ENCODE measurements around the gene SLC2A3. TPM values are rescaled to one million over a fixed set of nuclear protein-coding genes. Genes with fewer than 3 reads are reported as not detected.
"Not testable (repeated sequence)": the region's sequence is repeated elsewhere in the genome, so short reads cannot be mapped to it uniquely, and the experiment has no call there.

The SLC2A3 gene
- total RNA-seq, 1 experiment from 2014 or later, result 717 TPM

DNA sequence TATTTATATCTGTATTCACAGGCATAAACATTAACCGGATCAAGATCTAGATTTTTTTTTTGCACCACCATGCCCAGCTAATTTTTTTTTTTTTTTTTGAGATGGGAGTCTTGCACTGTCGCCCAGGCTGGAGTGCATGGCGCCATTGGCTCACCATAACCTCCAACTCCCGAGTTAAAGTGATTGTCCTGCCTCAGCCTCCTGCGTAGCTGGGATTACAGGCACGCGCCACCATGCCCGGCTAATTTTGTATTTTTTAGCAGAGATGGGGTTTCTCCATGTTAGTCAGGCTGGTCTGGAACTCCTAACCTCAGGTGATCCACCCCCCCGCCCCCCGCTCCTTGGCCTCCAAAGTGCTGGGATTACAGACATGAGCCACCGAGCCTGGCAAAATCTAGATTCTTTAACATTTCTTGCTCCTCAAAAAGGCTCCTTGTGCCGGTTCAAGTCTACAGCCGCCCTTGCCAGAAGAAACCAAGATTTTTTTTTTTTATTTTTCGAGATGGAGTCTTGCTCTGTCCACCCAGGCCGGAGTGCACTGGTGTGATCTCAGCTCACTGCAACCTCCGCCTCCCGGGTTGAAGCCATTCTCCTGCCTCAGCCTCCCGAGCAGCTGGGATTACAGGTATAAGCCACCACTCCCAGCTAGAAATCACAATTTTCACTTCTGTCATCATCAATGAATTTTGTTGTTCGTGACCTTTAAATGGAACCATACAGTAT is 36.9 kb upstream of the SLC2A3 start:
- ATAC-seq (no peak), DNase-seq (ENCODE audit: low spot score) (no peak)
- ChIA-PET CTCF (no interaction called here), POLR2A (interaction anchor here (0.6 kb wide), 1 partner anchor 18 kb away, joined by 3 read pairs; no protein-coding TSS in a partner anchor)
- H3K27me3 Mint-ChIP-seq (ENCODE audit: low read depth), result no peaks in the 10 kb centered on the region
- peaks cover 74% of the 10 kb centered on the region for H3K4me1 Mint-ChIP-seq
- peak; percentile 92 for TF ChIP-seq ZNF121 (CRISPR knock-in tag; IDR thresholded peaks at IDR 0.05)
- no peak for TF ChIP-seq TEAD1 (CRISPR knock-in tag; IDR thresholded peaks at IDR 0.05)
- no peaks in the 10 kb centered on the region; the same call in 1 of the 2 replicates for H3K36me3 Mint-ChIP-seq
- H3K27ac Mint-ChIP-seq, result peak overlapping the region; percentile 97
- H3K4me3 Mint-ChIP-seq, result peak overlapping the region; percentile 22
- no peaks in the 10 kb centered on the region for H3K9me3 Mint-ChIP-seq

DNA sequence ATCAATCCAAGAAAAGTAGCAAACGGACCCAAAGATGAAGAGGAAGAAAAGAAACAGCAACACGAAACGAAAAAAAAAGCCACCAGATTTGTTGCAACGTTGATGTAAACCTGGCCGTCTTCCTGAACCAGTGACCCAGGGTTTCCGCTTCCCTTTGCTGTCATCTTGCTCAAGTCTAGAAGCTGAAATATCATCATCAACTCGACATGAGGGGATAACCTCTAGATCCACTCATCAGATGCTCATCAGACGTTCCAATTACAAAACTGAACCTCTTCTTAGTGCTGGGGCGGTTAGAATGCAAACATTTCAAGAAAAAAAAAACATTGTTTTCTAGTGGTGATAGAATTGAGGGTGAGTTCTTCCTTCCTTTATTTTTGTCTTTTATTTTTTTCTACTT is 36.3 kb upstream of the SLC2A3 start:
- CTCF ChIA-PET; H3K27me3 Mint-ChIP-seq (ENCODE audit: low read depth); DNase-seq (ENCODE audit: low spot score); H3K9me3 Mint-ChIP-seq; H3K36me3 Mint-ChIP-seq; ATAC-seq: not testable (repeated sequence)
- peaks cover 76% of the 10 kb centered on the region for H3K4me1 Mint-ChIP-seq
- H3K4me3 Mint-ChIP-seq, result peak overlapping the region; percentile 22
- peak overlapping the region; percentile 97 for H3K27ac Mint-ChIP-seq
- POLR2A ChIA-PET, result interaction anchor here (4.2 kb wide), 1 partner anchor 37 kb away, joined by 31 read pairs; the partner anchor contains the start of gene SLC2A3

DNA sequence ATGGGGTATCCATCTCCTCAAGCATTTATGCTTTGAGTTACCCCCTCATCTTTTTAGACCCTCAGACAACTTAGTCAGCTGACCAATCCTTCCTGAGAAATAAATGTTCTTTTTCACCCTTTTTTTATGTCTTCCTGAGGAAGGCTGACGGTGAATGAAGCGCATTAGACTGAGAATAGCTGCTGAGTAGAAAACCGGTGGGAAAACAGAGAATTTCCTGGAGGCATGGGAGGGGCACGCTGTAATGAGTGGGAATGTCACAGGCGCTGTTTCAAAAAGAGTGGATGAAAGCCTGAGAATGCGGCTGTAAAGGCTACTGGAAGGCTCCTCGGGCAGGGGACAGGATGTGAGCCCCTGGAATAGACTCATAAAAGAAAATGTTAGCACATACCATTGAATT is 35.8 kb upstream of the SLC2A3 start:
- Mint-ChIP-seq H3K4me3 (peak overlapping the region; percentile 71), H3K27ac (peak overlapping the region; percentile 100), H3K4me1 (peaks cover 74% of the 10 kb centered on the region)
- ChIA-PET CTCF (interaction anchor here (1.7 kb wide), 1 partner anchor 11 kb away, joined by 12 read pairs; no protein-coding TSS in a partner anchor), POLR2A (interaction anchor here (4.2 kb wide), 1 partner anchor 37 kb away, joined by 31 read pairs; the partner anchor contains the start of gene SLC2A3)
- not testable (repeated sequence) for H3K36me3 Mint-ChIP-seq; H3K9me3 Mint-ChIP-seq; H3K27me3 Mint-ChIP-seq (ENCODE audit: low read depth); ATAC-seq; DNase-seq (ENCODE audit: low spot score)

DNA sequence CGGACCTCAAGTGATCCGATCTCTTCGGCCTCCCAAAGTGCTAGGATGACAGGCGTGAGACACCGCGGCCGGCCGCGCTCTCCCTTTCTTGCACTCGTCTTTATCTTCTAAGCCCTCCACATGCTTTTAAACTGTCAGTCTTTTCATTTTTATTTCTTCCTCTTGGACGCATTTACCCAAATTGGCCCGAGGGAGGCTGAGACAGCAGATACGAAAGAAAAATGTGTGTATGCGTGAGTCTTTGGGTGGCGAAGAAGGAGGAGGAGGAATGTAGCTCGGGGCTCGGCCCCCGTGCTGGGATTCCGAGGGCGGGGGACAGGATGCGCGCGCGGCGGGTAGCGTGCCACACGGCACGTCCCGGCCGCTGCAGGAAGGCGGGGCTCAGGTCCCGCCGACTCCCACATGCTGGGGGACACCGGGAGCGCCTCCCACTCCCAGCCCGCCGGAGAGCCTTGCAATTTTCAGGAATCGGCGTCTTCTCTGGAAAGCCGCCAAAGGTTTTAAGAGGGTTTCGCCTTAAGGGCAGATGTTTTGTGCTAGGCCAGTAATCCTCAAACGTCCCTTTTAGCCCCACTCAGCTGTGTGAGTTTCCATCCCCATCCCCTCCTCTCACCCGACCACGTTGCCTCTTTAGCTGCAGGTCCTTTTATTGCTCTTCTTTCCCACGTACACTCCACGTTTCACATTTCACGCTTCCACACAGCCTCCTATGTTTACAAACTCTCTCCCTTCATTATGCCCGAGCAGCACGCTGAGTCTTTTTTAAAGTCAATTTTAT is 34.7 kb upstream of the SLC2A3 start:
- peak; percentile 96 for DNase-seq (ENCODE audit: low spot score)
- Mint-ChIP-seq H3K27ac (peak overlapping the region; percentile 100), H3K4me3 (peak overlapping the region; percentile 71), H3K27me3 (ENCODE audit: low read depth) (no peaks in the 10 kb centered on the region), H3K4me1 (peaks cover 65% of the 10 kb centered on the region), H3K9me3 (no peaks in the 10 kb centered on the region), H3K36me3 (peaks cover 15% of the 10 kb centered on the region)
- peak; percentile 96 for ATAC-seq
- CTCF ChIA-PET, result interaction anchor here (1.0 to 2.2 kb wide), 5 partner anchors 10 to 37 kb away, joined by 3 to 12 read pairs (median 8); no protein-coding TSS in a partner anchor
- POLR2A ChIA-PET, result interaction anchor here (1.4 to 4.2 kb wide), 3 partner anchors 9 to 36 kb away, joined by 4 to 31 read pairs (median 16); partner anchors contain the start of gene SLC2A3
- TF ChIP-seq, protein P1, sequence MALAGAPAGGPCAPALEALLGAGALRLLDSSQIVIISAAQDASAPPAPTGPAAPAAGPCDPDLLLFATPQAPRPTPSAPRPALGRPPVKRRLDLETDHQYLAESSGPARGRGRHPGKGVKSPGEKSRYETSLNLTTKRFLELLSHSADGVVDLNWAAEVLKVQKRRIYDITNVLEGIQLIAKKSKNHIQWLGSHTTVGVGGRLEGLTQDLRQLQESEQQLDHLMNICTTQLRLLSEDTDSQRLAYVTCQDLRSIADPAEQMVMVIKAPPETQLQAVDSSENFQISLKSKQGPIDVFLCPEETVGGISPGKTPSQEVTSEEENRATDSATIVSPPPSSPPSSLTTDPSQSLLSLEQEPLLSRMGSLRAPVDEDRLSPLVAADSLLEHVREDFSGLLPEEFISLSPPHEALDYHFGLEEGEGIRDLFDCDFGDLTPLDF (CRISPR knock-in tag; IDR thresholded peaks at IDR 0.05), result 0 out of 2 replicates have a peak, but pooled peaks have one; percentile 55
- TF ChIP-seq SMAD4 (CRISPR knock-in tag; IDR thresholded peaks at IDR 0.05), result no peak
- no peak for TF ChIP-seq NR1H2 (CRISPR knock-in tag; IDR thresholded peaks at IDR 0.05)
- TF ChIP-seq ZBTB21 (CRISPR knock-in tag; IDR thresholded peaks at IDR 0.05; ENCODE audit: borderline replicate concordance), result no peak
- TF ChIP-seq, protein P2, sequence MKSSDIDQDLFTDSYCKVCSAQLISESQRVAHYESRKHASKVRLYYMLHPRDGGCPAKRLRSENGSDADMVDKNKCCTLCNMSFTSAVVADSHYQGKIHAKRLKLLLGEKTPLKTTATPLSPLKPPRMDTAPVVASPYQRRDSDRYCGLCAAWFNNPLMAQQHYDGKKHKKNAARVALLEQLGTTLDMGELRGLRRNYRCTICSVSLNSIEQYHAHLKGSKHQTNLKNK (CRISPR knock-in tag; IDR thresholded peaks at IDR 0.05), result no peak
- TF ChIP-seq FOXP1 (CRISPR knock-in tag; IDR thresholded peaks at IDR 0.05; ENCODE audit: borderline replicate concordance), result peak; percentile 16; the same call in 1 of the 2 replicates
- TF ChIP-seq ZNF263 (CRISPR knock-in tag; IDR thresholded peaks at IDR 0.05; ENCODE audit: low read depth), result no peak
- TF ChIP-seq, protein P3, sequence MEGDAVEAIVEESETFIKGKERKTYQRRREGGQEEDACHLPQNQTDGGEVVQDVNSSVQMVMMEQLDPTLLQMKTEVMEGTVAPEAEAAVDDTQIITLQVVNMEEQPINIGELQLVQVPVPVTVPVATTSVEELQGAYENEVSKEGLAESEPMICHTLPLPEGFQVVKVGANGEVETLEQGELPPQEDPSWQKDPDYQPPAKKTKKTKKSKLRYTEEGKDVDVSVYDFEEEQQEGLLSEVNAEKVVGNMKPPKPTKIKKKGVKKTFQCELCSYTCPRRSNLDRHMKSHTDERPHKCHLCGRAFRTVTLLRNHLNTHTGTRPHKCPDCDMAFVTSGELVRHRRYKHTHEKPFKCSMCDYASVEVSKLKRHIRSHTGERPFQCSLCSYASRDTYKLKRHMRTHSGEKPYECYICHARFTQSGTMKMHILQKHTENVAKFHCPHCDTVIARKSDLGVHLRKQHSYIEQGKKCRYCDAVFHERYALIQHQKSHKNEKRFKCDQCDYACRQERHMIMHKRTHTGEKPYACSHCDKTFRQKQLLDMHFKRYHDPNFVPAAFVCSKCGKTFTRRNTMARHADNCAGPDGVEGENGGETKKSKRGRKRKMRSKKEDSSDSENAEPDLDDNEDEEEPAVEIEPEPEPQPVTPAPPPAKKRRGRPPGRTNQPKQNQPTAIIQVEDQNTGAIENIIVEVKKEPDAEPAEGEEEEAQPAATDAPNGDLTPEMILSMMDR (IDR thresholded peaks at IDR 0.05), result no peak
- TF ChIP-seq ZNF423 (CRISPR knock-in tag; IDR thresholded peaks at IDR 0.05), result peak; percentile 76
- TF ChIP-seq, protein P4, sequence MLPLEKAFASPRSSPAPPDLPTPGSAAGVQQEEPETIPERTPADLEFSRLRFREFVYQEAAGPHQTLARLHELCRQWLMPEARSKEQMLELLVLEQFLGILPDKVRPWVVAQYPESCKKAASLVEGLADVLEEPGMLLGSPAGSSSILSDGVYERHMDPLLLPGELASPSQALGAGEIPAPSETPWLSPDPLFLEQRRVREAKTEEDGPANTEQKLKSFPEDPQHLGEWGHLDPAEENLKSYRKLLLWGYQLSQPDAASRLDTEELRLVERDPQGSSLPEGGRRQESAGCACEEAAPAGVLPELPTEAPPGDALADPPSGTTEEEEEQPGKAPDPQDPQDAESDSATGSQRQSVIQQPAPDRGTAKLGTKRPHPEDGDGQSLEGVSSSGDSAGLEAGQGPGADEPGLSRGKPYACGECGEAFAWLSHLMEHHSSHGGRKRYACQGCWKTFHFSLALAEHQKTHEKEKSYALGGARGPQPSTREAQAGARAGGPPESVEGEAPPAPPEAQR (CRISPR knock-in tag; IDR thresholded peaks at IDR 0.05), result no peak
- no peak for TF ChIP-seq RELA (CRISPR knock-in tag; IDR thresholded peaks at IDR 0.05; ENCODE audit: borderline replicate concordance)
- no peak for TF ChIP-seq SOX15 (CRISPR knock-in tag; IDR thresholded peaks at IDR 0.05)
- TF ChIP-seq JUN (CRISPR knock-in tag; IDR thresholded peaks at IDR 0.05), result no peak
- TF ChIP-seq, protein P5, sequence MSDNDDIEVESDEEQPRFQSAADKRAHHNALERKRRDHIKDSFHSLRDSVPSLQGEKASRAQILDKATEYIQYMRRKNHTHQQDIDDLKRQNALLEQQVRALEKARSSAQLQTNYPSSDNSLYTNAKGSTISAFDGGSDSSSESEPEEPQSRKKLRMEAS (CRISPR knock-in tag; IDR thresholded peaks at IDR 0.05), result peak; percentile 90
- no peak for TF ChIP-seq IRF2 (CRISPR knock-in tag; IDR thresholded peaks at IDR 0.05; ENCODE audit: borderline replicate concordance, low read depth)
- 0 out of 2 replicates have a peak, but pooled peaks have one; percentile 26 for TF ChIP-seq NFE2L1 (CRISPR knock-in tag; IDR thresholded peaks at IDR 0.05)
- TF ChIP-seq FOXJ3 (CRISPR knock-in tag; IDR thresholded peaks at IDR 0.05; ENCODE audit: borderline replicate concordance), result no peak

All from WTC11 (cell line).